Neural cell (in vitro differentiated cells): Measurements from ENCODE around the gene PODXL2. TPM values are rescaled to one million over a fixed set of nuclear protein-coding genes. Genes with fewer than 3 reads are reported as not detected.

Source experiments
- H2AFZ ChIP-seq: fragments of 200-600, 300-800 bp; sonication (generic), shearing (Covaris generic); 2 replicates; pipeline ENCODE4 v1.6.0; 2014; ENCODE audit warnings: low read depth, mild to moderate bottlenecking, antibody characterized with exemption, low read length, moderate library complexity
- H3F3A ChIP-seq: fragments of 200-600 bp; shearing (Covaris generic); 2 replicates; pipeline ENCODE4 v1.6.1; 2016; ENCODE audit warnings: mild to moderate bottlenecking, moderate library complexity, mixed read lengths, antibody characterized with exemption, low read length; ENCODE audit not compliant: insufficient read depth, poor library complexity, severe bottlenecking
- H3K27ac ChIP-seq: fragments of 200-600, 300-800 bp; sonication (generic), shearing (Covaris generic); 2 replicates; pipeline ENCODE4 v1.5.1; 2014; ENCODE audit warnings: mild to moderate bottlenecking, low read length, moderate library complexity
- H3K27me3 ChIP-seq: fragments of 300-800, 200-600 bp; sonication (generic), shearing (Covaris generic); 2 replicates; pipeline ENCODE4 v1.6.0; 2014; ENCODE audit warnings: mild to moderate bottlenecking, low read depth, low read length, moderate library complexity; ENCODE audit not compliant: insufficient read depth
- H3K36me3 ChIP-seq: fragments of 300-800, 200-600 bp; sonication (generic), shearing (Covaris generic); 2 replicates; pipeline ENCODE4 v1.5.1; 2014; ENCODE audit warnings: mild to moderate bottlenecking, antibody characterized with exemption, low read length, moderate library complexity; ENCODE audit not compliant: insufficient read depth
- H3K4me2 ChIP-seq: fragments of 300-800, 200-600 bp; sonication (generic), shearing (Covaris generic); 2 replicates; pipeline ENCODE4 v1.6.0; 2014; ENCODE audit warnings: mild to moderate bottlenecking, low read length
- H3K4me3 ChIP-seq: fragments of 300-800, 200-600 bp; sonication (generic), shearing (Covaris generic); 2 replicates; pipeline ENCODE4 v1.5.1; 2014; ENCODE audit warnings: mild to moderate bottlenecking, low read length, moderate library complexity
- H3K79me2 ChIP-seq: fragments of 200-600 bp; shearing (Covaris generic); replicated peaks from 2 replicates; pipeline ENCODE4 v1.6.0; 2014; ENCODE audit warnings: mild to moderate bottlenecking, low read length, moderate library complexity; ENCODE audit not compliant: insufficient read depth
- H3K9ac ChIP-seq: fragments of 300-800, 200-600 bp; sonication (generic), shearing (Covaris generic); 2 replicates; pipeline ENCODE4 v1.6.1; 2016; ENCODE audit warnings: mild to moderate bottlenecking, low read length, mixed read lengths
- H3K9me2 ChIP-seq: fragments of 200-600 bp; shearing (Covaris generic); 2 replicates; pipeline ENCODE4 v1.6.1; 2016; ENCODE audit warnings: mild to moderate bottlenecking, low read length, mixed read lengths; ENCODE audit not compliant: insufficient read depth
- H3K9me3 ChIP-seq: fragments of 200-600, 300-800 bp; sonication (generic), shearing (Covaris generic); 2 replicates; pipeline ENCODE4 v1.6.1; 2016; ENCODE audit warnings: mild to moderate bottlenecking, mixed run types, low read length, moderate library complexity, mixed read lengths
- H4K20me1 ChIP-seq: fragments of 200-600 bp; shearing (Covaris generic); 2 replicates; pipeline ENCODE4 v1.6.1; 2016; ENCODE audit warnings: mild to moderate bottlenecking, mixed run types; ENCODE audit not compliant: insufficient read depth
- EP300 ChIP-seq: fragments of 450-650 bp; conservative IDR thresholded peaks from 2 replicates; pipeline ENCODE4 v1.6.1; 2014; ENCODE audit warnings: antibody characterized with exemption, mild to moderate bottlenecking, moderate library complexity; ENCODE audit not compliant: poor library complexity, severe bottlenecking
- EZH2 ChIP-seq: fragments of 200-600, 300-800 bp; shearing (Covaris generic), sonication (generic); IDR thresholded peaks from 2 replicates; pipeline ENCODE4 v1.6.1; 2014; ENCODE audit warnings: antibody characterized with exemption, low read length, borderline replicate concordance, mild to moderate bottlenecking; ENCODE audit not compliant: insufficient read depth, poor library complexity, severe bottlenecking
- MXI1 ChIP-seq: fragments of 450-650 bp; conservative IDR thresholded peaks from 2 replicates; pipeline ENCODE4 v1.6.1; 2014; ENCODE audit warnings: antibody characterized with exemption, mild to moderate bottlenecking; ENCODE audit not compliant: poor library complexity, severe bottlenecking
- POLR2AphosphoS5 ChIP-seq: IDR thresholded peaks from 2 replicates; pipeline ENCODE4 v1.6.1; 2012
- RAD21 ChIP-seq: fragments of 450-650 bp; conservative IDR thresholded peaks from 2 replicates; pipeline ENCODE4 v1.6.1; 2014; ENCODE audit warnings: antibody characterized with exemption, mild to moderate bottlenecking, moderate library complexity
- REST ChIP-seq: IDR thresholded peaks from 2 replicates; pipeline ENCODE4 v1.6.1; 2012; ENCODE audit warnings: borderline replicate concordance
- SMC3 ChIP-seq: fragments of 450-650 bp; conservative IDR thresholded peaks from 2 replicates; pipeline ENCODE4 v1.6.1; 2014; ENCODE audit warnings: antibody characterized with exemption, mild to moderate bottlenecking, moderate library complexity; ENCODE audit not compliant: poor library complexity
- TAF1 ChIP-seq: IDR thresholded peaks from 2 replicates; pipeline ENCODE4 v1.6.1; 2012; ENCODE audit warnings: low read depth
- polyA plus RNA-seq: library from polyadenylated mRNA; depleted of rRNA; stranded (reverse); fragments of >200 nt; gene quantifications from 2 replicates; pipeline ENCODE4 v1.2.3, GENCODE V29; 2014
- TF ChIP-seq, protein P1 (sequence below): fragments of 450-650 bp; IDR thresholded peaks from 2 replicates; pipeline ENCODE4 v1.5.1; 2014; ENCODE audit warnings: antibody characterized with exemption, mild to moderate bottlenecking, moderate library complexity; ENCODE audit not compliant: poor library complexity, severe bottlenecking

PODXL2 gene
- polyA plus RNA-seq, 1 donor from 2014 or later: 266 TPM

GRCh38 chr3:127637971-127638370 lies 9.0 kb downstream of the PODXL2 start:
- TF ChIP-seq EZH2 (no peak), MXI1 (no peak), RAD21 (no peak), SMC3 (no peak), POLR2AphosphoS5 (no peak), EP300 (no peak)
- TF ChIP-seq, protein P1, sequence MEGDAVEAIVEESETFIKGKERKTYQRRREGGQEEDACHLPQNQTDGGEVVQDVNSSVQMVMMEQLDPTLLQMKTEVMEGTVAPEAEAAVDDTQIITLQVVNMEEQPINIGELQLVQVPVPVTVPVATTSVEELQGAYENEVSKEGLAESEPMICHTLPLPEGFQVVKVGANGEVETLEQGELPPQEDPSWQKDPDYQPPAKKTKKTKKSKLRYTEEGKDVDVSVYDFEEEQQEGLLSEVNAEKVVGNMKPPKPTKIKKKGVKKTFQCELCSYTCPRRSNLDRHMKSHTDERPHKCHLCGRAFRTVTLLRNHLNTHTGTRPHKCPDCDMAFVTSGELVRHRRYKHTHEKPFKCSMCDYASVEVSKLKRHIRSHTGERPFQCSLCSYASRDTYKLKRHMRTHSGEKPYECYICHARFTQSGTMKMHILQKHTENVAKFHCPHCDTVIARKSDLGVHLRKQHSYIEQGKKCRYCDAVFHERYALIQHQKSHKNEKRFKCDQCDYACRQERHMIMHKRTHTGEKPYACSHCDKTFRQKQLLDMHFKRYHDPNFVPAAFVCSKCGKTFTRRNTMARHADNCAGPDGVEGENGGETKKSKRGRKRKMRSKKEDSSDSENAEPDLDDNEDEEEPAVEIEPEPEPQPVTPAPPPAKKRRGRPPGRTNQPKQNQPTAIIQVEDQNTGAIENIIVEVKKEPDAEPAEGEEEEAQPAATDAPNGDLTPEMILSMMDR: no peak
- Histone ChIP-seq H2AFZ (no peak overlapping the region), H3K9ac (no peak overlapping the region), H4K20me1 (no peaks in the 10 kb centered on the region), H3K9me2 (no peaks in the 10 kb centered on the region), H3K27ac (no peak overlapping the region), H3K9me3 (no peaks in the 10 kb centered on the region), H3K79me2 (peaks cover 41% of the 10 kb centered on the region), H3K4me3 (no peak overlapping the region), H3K27me3 (no peaks in the 10 kb centered on the region), H3K4me2 (no peak overlapping the region), H3K36me3 (no peaks in the 10 kb centered on the region), H3F3A (no peaks in the 10 kb centered on the region)

DNA sequence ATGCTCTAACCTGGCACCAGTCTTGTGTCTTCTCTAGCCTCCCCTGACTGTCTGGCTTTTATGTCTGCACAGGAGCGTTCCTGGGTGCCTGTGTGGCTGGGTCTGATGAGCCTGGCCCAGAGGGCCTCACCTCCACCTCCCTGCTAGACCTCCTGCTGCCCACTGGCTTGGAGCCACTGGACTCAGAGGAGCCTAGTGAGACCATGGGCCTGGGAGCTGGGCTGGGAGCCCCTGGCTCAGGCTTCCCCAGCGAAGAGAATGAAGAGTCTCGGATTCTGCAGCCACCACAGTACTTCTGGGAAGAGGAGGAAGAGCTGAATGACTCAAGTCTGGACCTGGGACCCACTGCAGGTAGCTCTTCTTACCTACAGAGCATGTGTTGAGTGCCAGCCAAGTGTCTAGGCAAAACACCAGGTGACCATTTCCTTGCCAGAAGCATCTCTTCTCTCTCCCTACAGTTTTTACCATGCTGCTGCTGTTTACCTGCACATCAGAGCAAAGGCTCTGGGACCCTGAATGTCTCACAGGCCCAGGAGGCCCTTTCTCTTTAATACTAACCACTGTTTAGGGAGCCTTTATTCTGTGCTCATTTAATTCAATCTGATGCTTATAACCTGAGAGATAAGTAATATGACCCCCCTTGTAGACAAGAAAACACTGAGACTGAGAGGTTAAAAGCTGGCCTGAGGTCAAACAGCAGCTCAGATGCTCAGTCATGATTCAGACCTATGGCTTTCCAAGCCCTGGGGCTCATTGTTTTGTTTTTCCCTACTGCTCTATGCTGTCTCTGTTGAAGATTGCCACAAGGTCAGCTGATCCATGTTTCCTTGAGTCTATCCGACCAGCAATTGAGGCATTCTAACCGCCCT lies 10.4 kb downstream of the PODXL2 start:
- Histone ChIP-seq H4K20me1 (no peaks in the 10 kb centered on the region), H3K9ac (no peak overlapping the region), H3K9me2 (no peaks in the 10 kb centered on the region), H3K36me3 (no peaks in the 10 kb centered on the region), H2AFZ (no peak overlapping the region), H3K4me3 (no peak overlapping the region), H3K27me3 (no peaks in the 10 kb centered on the region), H3K79me2 (peaks cover 30% of the 10 kb centered on the region), H3F3A (no peaks in the 10 kb centered on the region), H3K4me2 (no peak overlapping the region), H3K9me3 (no peaks in the 10 kb centered on the region), H3K27ac (no peak overlapping the region)
- TF ChIP-seq REST (no peak), EZH2 (no peak), TAF1 (no peak), EP300 (no peak), POLR2AphosphoS5 (no peak), MXI1 (no peak), SMC3 (no peak), RAD21 (no peak)
- TF ChIP-seq, protein P1: no peak
